Left ventricle myocardium inferior (tissue), 1 donor: Measurements from ENCODE around the gene ADCY2. TPM values are rescaled to one million over a fixed set of nuclear protein-coding genes. Genes with fewer than 3 reads are reported as not detected.

ENCODE experiments used
- DNase-seq: peaks from one replicate; pipeline ENCODE4 v3.0.0-alpha.2; 2020
- H3K27ac ChIP-seq: fragments of 200-600 bp; replicated peaks from 2 replicates; pipeline ENCODE4 v1.8.0; 2021
- H3K27me3 ChIP-seq: fragments of 200-600 bp; 2 replicates; pipeline ENCODE4 v1.8.0; 2021; ENCODE audit warnings: low read depth
- H3K36me3 ChIP-seq: fragments of 200-600 bp; 2 replicates; pipeline ENCODE4 v1.8.0; 2021
- H3K4me1 ChIP-seq: fragments of 200-600 bp; 2 replicates; pipeline ENCODE4 v1.8.0; 2021
- H3K4me3 ChIP-seq: fragments of 200-600 bp; 2 replicates; pipeline ENCODE4 v1.8.0; 2021; ENCODE audit warnings: mild to moderate bottlenecking, moderate library complexity
- H3K9me3 ChIP-seq: fragments of 200-600 bp; replicated peaks from 2 replicates; pipeline ENCODE4 v1.8.0; 2021
- intact Hi-C: fragments of 100-400 bp; cut with micrococcal nuclease; formaldehyde crosslinking; loops from one replicate; pipeline ENCODE4 v1.11.0; 2022
- total RNA-seq: library from RNA; stranded (reverse); fragmentation: NEBNext Ultra II Directional; extraction: Animal tissue kit (Norgen Biotek cat#: 25700); gene quantifications from one replicate; pipeline ENCODE4 v1.2.1, GENCODE V29; 2021
- TF ChIP-seq, protein P1 (sequence below): fragments of 200-600 bp; IDR thresholded peaks from 2 replicates; pipeline ENCODE4 v1.8.0; 2021; ENCODE audit warnings: antibody characterized with exemption, mild to moderate bottlenecking, borderline replicate concordance
- donor health status: DM: no; HTN: yes; CAD: no; lungs with severe emphysema.

Gene ADCY2
- total RNA-seq, 1 donor from 2014 or later = 0.30 TPM

DNA sequence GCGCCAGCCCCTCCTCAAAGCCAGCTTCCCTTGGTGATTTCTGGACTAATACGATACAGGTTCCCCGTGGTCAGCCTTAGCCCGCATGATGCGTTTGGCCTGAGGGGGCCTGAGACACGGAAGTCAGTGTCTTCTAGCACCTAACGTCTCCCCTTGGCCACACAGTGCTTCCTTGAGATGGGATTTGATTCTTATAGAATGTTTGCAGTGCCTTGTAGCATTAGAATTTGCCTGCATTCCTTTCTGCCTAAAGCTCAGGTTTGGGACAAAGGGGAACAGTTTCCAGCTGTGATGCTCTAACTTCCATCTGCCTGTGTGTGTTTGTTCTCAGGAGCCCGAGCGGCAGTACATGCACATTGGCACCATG is 420.6 kb downstream of the ADCY2 start:
- Histone ChIP-seq H3K27me3 (peaks cover 95% of the 10 kb centered on the region), H3K4me1 (no peaks in the 10 kb centered on the region), H3K36me3 (no peaks in the 10 kb centered on the region), H3K4me3 (no peak overlapping the region), H3K27ac (no peak overlapping the region), H3K9me3 (no peaks in the 10 kb centered on the region)
- intact Hi-C loops = no loop called here
- TF ChIP-seq, protein P1, sequence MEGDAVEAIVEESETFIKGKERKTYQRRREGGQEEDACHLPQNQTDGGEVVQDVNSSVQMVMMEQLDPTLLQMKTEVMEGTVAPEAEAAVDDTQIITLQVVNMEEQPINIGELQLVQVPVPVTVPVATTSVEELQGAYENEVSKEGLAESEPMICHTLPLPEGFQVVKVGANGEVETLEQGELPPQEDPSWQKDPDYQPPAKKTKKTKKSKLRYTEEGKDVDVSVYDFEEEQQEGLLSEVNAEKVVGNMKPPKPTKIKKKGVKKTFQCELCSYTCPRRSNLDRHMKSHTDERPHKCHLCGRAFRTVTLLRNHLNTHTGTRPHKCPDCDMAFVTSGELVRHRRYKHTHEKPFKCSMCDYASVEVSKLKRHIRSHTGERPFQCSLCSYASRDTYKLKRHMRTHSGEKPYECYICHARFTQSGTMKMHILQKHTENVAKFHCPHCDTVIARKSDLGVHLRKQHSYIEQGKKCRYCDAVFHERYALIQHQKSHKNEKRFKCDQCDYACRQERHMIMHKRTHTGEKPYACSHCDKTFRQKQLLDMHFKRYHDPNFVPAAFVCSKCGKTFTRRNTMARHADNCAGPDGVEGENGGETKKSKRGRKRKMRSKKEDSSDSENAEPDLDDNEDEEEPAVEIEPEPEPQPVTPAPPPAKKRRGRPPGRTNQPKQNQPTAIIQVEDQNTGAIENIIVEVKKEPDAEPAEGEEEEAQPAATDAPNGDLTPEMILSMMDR = no peak
- DNase-seq = no peak

GRCh38 chr5:7822449-7822848 is 426.5 kb downstream of the ADCY2 start:
- Histone ChIP-seq H3K4me3 (no peak overlapping the region), H3K27ac (no peak overlapping the region), H3K27me3 (peaks cover 97% of the 10 kb centered on the region), H3K4me1 (peaks cover 4% of the 10 kb centered on the region), H3K36me3 (no peaks in the 10 kb centered on the region), H3K9me3 (no peaks in the 10 kb centered on the region)
- no peak for DNase-seq
- intact Hi-C loops = no loop called here
- TF ChIP-seq, protein P1 = no peak

DNA sequence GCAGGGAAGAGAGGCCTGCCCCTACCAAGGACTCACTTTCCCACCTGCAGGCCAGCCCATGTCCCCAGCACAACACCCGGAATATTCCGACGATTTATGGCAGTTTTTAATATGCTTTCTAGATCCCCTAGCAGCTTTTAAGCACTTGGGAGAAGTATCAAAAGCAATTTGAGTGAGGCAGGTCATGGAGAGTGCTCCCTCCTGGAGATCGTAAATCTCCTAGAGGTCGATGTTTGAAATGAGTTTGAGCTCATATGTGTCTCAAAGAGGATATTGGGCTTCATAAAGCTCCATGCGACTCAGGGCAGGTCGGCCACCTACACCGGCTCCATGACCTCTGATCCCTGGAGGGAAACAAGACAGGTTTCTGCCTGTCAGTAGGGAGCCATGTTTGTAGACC is 427.7 kb downstream of the ADCY2 start:
- Histone ChIP-seq H3K27ac (no peak overlapping the region), H3K36me3 (no peaks in the 10 kb centered on the region), H3K9me3 (no peaks in the 10 kb centered on the region), H3K27me3 (peaks cover 94% of the 10 kb centered on the region), H3K4me3 (no peak overlapping the region), H3K4me1 (peaks cover 13% of the 10 kb centered on the region)
- intact Hi-C loops = no loop called here
- DNase-seq = no peak
- TF ChIP-seq, protein P1 = no peak

- Histone ChIP-seq H3K27me3 (peaks cover 96% of the 10 kb centered on the region), H3K9me3 (no peaks in the 10 kb centered on the region), H3K36me3 (no peaks in the 10 kb centered on the region), H3K27ac (no peak overlapping the region), H3K4me3 (no peak overlapping the region), H3K4me1 (peaks cover 15% of the 10 kb centered on the region)
- no peak for DNase-seq
- TF ChIP-seq, protein P1 = no peak
- intact Hi-C loops = no loop called here
These were observed 429.1 kb downstream of the ADCY2 start for GRCh38 chr5:7824995-7825394.

- Histone ChIP-seq H3K9me3 (no peaks in the 10 kb centered on the region), H3K27ac (no peak overlapping the region), H3K36me3 (no peaks in the 10 kb centered on the region), H3K4me3 (no peak overlapping the region), H3K27me3 (peaks cover 96% of the 10 kb centered on the region), H3K4me1 (peaks cover 15% of the 10 kb centered on the region)
- intact Hi-C loops = no loop called here
- DNase-seq = no peak
- TF ChIP-seq, protein P1 = no peak
These were observed 429.7 kb downstream of the ADCY2 start for GRCh38 chr5:7825630-7826029.

- TF ChIP-seq, protein P1 = no peak
- Histone ChIP-seq H3K9me3 (no peaks in the 10 kb centered on the region), H3K27me3 (peaks cover 96% of the 10 kb centered on the region), H3K4me1 (peaks cover 15% of the 10 kb centered on the region), H3K36me3 (no peaks in the 10 kb centered on the region), H3K27ac (no peak overlapping the region), H3K4me3 (no peak overlapping the region)
- DNase-seq = no peak
- intact Hi-C loops = no loop called here
These were observed 431.7 kb downstream of the ADCY2 start for GRCh38 chr5:7827610-7828009.
